ENCODE data around the gene CLDN24. TPM values are rescaled to one million over a fixed set of nuclear protein-coding genes. Genes with fewer than 3 reads are reported as not detected.

The CLDN24 gene
- total RNA-seq, 1 donor from 2014 or later: not detected

- peaks cover 10% of the 10 kb centered on the region for H3K36me3 Mint-ChIP-seq
- no peak overlapping the region for H3K4me3 Mint-ChIP-seq
- DNase-seq (ENCODE audit: low spot score in 2 of 2, unreplicated experiment in 2 of 2): no peak
- peaks cover 7% of the 10 kb centered on the region for H3K4me1 Mint-ChIP-seq
- peaks cover 9% of the 10 kb centered on the region for H3K27me3 Mint-ChIP-seq (ENCODE audit: low read depth)
- no peak overlapping the region for H3K27ac Mint-ChIP-seq
- H3K9me3 Mint-ChIP-seq: peaks cover 17% of the 10 kb centered on the region
- TF ChIP-seq, protein P1, sequence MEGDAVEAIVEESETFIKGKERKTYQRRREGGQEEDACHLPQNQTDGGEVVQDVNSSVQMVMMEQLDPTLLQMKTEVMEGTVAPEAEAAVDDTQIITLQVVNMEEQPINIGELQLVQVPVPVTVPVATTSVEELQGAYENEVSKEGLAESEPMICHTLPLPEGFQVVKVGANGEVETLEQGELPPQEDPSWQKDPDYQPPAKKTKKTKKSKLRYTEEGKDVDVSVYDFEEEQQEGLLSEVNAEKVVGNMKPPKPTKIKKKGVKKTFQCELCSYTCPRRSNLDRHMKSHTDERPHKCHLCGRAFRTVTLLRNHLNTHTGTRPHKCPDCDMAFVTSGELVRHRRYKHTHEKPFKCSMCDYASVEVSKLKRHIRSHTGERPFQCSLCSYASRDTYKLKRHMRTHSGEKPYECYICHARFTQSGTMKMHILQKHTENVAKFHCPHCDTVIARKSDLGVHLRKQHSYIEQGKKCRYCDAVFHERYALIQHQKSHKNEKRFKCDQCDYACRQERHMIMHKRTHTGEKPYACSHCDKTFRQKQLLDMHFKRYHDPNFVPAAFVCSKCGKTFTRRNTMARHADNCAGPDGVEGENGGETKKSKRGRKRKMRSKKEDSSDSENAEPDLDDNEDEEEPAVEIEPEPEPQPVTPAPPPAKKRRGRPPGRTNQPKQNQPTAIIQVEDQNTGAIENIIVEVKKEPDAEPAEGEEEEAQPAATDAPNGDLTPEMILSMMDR (IDR thresholded peaks at IDR 0.05; ENCODE audit: unreplicated experiment): no peak
Measured at GRCh38 chr4:183330841-183331240, 8.6 kb upstream of the CLDN24 start.

DNA sequence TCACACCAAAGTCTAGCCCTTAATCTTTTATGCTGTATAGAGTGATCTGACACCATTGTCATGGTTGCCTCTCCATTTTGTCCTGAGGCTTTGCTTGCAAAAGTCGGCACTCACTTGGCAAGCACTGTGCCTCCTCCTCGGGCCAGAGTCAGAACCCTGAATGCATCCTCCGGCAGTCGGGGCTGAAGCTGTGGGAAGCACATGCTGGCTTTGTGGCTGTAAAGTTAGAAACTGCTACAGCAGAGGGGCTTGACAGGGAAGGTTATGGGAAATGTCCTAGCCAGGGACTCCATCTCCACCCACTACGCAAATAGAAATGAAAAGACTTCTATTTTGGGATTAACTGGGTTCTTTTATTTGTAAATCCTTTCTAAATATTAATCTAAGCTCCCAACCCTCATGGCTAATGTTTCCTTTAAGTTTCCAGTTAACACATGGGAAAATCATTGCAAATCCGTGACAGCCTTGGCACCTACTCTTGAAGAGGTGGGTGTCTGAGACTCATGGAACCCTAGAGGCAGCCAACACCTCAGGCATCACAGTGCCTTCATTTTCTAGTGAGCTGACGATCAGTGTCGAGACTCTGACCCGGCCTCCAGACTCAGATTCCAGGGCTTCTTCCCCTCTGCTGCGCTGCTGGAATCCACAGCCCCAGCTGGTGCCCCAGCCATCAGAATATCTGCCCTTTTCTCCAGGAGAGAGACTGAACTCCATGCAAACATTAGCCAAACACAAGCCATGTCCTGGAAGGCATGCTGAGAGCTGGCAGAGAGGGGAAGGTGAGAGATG, 7.9 kb upstream of the CLDN24 start:
- Mint-ChIP-seq H3K27me3 (ENCODE audit: low read depth) (peaks cover 9% of the 10 kb centered on the region), H3K36me3 (peaks cover 14% of the 10 kb centered on the region), H3K9me3 (peaks cover 20% of the 10 kb centered on the region), H3K27ac (no peak overlapping the region), H3K4me3 (no peak overlapping the region), H3K4me1 (peaks cover 7% of the 10 kb centered on the region)
- TF ChIP-seq, protein P1 (IDR thresholded peaks at IDR 0.05; ENCODE audit: unreplicated experiment): no peak
- DNase-seq (ENCODE audit: low spot score in 2 of 2, unreplicated experiment in 2 of 2): no peak

DNA sequence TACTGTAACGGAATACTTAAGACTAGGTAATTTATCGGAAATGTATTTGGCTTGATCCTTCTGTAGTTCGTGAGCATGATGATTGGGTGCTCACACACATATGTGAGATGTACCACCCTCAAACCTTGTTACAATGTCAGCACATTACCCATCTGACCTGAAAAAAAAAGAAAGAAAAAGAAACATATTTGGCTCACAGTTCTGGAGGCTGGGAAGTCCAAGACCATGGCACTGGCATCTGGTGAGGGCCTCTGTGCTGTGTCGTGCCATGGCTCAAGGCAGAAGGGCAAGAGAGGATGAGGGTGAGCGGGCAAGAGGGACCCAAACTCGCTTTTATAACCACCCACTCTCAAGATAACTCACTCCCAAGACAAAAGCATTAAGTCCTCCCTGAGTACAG, 7.0 kb upstream of the CLDN24 start:
- Mint-ChIP-seq H3K36me3 (peaks cover 14% of the 10 kb centered on the region), H3K27me3 (ENCODE audit: low read depth) (peaks cover 9% of the 10 kb centered on the region), H3K27ac (no peak overlapping the region), H3K4me3 (no peak overlapping the region), H3K4me1 (peaks cover 7% of the 10 kb centered on the region), H3K9me3 (peaks cover 20% of the 10 kb centered on the region)
- TF ChIP-seq, protein P1 (IDR thresholded peaks at IDR 0.05; ENCODE audit: unreplicated experiment): no peak
- DNase-seq (ENCODE audit: low spot score in 2 of 2, unreplicated experiment in 2 of 2): no peak

- Mint-ChIP-seq H3K4me1 (peaks cover 7% of the 10 kb centered on the region), H3K36me3 (peaks cover 14% of the 10 kb centered on the region), H3K27ac (no peak overlapping the region), H3K27me3 (ENCODE audit: low read depth) (peaks cover 7% of the 10 kb centered on the region), H3K4me3 (no peak overlapping the region), H3K9me3 (peaks cover 20% of the 10 kb centered on the region)
- TF ChIP-seq, protein P1 (IDR thresholded peaks at IDR 0.05; ENCODE audit: unreplicated experiment): no peak
- DNase-seq (ENCODE audit: low spot score in 2 of 2, unreplicated experiment in 2 of 2): no peak
Measured at GRCh38 chr4:183328832-183329231, 6.6 kb upstream of the CLDN24 start.

- H3K9me3 Mint-ChIP-seq: peaks cover 20% of the 10 kb centered on the region
- H3K4me1 Mint-ChIP-seq: peaks cover 7% of the 10 kb centered on the region
- TF ChIP-seq, protein P1 (IDR thresholded peaks at IDR 0.05; ENCODE audit: unreplicated experiment): no peak
- H3K27me3 Mint-ChIP-seq (ENCODE audit: low read depth): peaks cover 4% of the 10 kb centered on the region
- DNase-seq (ENCODE audit: low spot score in 2 of 2, unreplicated experiment in 2 of 2): no peak
- H3K4me3 Mint-ChIP-seq: no peak overlapping the region
- H3K27ac Mint-ChIP-seq: no peak overlapping the region
- H3K36me3 Mint-ChIP-seq: peaks cover 14% of the 10 kb centered on the region
Measured at GRCh38 chr4:183327827-183328226, 5.6 kb upstream of the CLDN24 start.

Data from mesothelial cell of epicardium (in vitro differentiated cells).